ENCODE measurements around the gene HIVEP1.

DNA sequence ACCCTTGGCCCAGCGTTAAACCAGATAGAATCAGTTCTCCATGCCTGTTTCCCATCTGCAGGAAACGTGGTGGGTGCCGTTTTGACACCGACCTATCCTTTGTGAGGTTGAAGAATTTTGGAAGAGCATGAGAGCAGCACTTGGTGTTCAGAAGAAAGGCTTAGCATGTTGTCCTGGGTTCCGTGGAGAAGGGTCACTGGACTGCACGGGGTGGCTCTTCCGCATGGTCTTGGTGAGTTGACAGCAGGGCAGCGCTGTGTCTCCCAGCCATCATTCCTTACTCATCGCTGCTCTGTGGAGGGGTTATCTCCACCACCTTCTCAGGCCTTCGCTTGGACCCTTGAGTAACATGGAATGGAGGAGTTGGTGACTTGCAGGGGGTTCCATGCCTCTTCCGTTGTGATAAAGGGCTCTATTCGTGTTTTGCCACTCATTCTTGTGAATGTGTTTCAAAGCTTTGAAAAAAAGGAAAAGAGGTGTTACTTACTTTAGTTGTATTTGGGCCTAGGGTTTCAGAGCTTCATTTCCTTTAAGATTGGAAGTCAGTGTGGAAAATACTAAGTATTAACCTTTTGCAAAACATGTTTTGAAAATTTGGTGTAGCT, 8.2 kb downstream of the HIVEP1 start:
- TF ChIP-seq, protein P1, sequence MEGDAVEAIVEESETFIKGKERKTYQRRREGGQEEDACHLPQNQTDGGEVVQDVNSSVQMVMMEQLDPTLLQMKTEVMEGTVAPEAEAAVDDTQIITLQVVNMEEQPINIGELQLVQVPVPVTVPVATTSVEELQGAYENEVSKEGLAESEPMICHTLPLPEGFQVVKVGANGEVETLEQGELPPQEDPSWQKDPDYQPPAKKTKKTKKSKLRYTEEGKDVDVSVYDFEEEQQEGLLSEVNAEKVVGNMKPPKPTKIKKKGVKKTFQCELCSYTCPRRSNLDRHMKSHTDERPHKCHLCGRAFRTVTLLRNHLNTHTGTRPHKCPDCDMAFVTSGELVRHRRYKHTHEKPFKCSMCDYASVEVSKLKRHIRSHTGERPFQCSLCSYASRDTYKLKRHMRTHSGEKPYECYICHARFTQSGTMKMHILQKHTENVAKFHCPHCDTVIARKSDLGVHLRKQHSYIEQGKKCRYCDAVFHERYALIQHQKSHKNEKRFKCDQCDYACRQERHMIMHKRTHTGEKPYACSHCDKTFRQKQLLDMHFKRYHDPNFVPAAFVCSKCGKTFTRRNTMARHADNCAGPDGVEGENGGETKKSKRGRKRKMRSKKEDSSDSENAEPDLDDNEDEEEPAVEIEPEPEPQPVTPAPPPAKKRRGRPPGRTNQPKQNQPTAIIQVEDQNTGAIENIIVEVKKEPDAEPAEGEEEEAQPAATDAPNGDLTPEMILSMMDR (IDR thresholded peaks at IDR 0.05): no peak
- TF ChIP-seq POLR2AphosphoS5 (IDR thresholded peaks at IDR 0.05) (no peak), POLR2A (IDR thresholded peaks at IDR 0.05) (no peak)

All from upper lobe of left lung (tissue), 4 donors.